D721Med (cell line): ENCODE measurements around the gene CRYBA2.

Experiments
- DNase-seq: peaks from one replicate; pipeline ENCODE4 v3.0.0; 2011; ENCODE audit warnings: low spot score; ENCODE audit not compliant: insufficient read length
- FAIRE-seq: peaks from 2 replicates; lab custom pipeline; 2011; peaks lifted over from hg19 to GRCh38; lab: Jason Lieb, UNC
- TF ChIP-seq, protein P1 (sequence below): IDR thresholded peaks from 2 replicates; pipeline ENCODE4 v1.5.1; 2012; ENCODE audit warnings: mild to moderate bottlenecking, control low read depth; ENCODE audit not compliant: insufficient read depth; ENCODE audit errors: missing control alignments

CRYBA2 gene

GRCh38 chr2:218970894-218971293 is 22.3 kb downstream of the CRYBA2 start:
- FAIRE-seq: no peak
- TF ChIP-seq, protein P1, sequence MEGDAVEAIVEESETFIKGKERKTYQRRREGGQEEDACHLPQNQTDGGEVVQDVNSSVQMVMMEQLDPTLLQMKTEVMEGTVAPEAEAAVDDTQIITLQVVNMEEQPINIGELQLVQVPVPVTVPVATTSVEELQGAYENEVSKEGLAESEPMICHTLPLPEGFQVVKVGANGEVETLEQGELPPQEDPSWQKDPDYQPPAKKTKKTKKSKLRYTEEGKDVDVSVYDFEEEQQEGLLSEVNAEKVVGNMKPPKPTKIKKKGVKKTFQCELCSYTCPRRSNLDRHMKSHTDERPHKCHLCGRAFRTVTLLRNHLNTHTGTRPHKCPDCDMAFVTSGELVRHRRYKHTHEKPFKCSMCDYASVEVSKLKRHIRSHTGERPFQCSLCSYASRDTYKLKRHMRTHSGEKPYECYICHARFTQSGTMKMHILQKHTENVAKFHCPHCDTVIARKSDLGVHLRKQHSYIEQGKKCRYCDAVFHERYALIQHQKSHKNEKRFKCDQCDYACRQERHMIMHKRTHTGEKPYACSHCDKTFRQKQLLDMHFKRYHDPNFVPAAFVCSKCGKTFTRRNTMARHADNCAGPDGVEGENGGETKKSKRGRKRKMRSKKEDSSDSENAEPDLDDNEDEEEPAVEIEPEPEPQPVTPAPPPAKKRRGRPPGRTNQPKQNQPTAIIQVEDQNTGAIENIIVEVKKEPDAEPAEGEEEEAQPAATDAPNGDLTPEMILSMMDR: no peak

DNA sequence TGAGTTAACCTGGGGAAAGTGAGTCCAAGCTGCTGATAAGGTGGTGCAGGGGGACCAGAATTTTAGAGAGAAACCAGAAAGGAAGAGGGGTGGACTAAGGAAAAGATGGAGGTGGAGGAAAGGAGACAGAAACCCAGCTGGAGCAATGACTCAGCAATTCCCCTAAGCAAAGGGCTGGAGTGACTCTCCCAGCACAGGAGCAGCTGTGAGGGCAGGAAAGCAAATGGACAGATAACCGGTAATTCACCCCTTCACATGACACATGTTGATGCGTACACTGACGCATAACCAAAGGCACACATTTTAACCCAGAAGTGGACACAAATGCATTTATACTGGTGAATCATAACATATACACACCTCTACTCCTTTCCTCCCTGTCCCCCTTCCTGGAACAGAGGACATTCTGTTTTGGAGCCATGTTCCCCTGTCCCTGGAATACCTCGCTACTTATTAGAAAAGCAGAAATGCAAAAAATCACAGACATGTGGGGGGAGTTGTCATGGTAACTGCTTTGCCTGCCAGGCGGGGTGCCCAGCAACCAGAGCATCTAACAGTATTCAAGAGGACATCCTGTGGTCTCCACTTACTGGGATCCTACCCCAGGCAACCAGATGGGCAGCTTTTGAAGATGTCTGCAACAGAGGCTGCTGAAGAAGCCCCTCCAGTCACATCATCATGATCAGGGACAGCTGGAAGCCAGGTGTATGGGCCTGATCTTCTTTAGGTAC is 29.0 kb downstream of the CRYBA2 start:
- FAIRE-seq: peak; percentile 61
- TF ChIP-seq, protein P1: no peak
- no peak for DNase-seq

More at GRCh38 chr2:218970894-218971293, 22.3 kb downstream of the CRYBA2 start:
- no peak for DNase-seq

- FAIRE-seq (peak; percentile 95), DNase-seq (no peak)
- TF ChIP-seq, protein P1: no peak
Observed at GRCh38 chr2:218963601-218964000, 29.6 kb downstream of the CRYBA2 start.

DNA sequence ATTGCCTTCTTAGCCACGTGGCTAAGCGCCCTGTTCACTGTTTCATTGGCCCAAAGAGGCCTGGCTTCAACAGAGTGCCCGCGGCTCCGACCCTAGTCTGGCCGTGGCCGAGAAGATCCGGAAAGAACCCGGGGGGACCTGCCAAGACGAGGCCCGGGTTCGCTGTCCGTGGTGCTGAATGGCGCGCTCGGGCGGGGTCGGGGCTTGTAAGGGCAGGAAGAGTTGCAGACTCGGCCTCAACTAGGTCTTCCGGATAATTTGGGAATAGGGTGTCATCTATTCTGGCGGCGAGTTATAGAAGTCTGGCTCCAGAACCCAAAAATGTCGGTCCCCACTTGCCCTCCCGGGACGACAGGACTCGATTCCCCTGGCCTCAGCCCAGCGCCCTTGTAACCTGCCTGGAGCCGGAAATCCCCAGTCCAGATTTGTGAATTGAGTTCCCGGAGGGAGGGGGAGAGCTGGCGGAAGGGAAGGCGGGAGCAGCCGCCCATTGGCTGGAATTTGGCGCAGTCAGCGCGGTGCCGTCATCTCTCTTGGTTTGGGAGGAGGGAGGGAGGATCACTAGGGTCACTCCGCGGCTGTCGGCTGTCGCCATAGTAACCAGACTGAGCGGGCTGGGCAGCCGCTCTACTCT is 30.2 kb downstream of the CRYBA2 start:
- TF ChIP-seq, protein P1: no peak
- FAIRE-seq: no peak
- DNase-seq: peak; percentile 88

- TF ChIP-seq, protein P1: no peak
- DNase-seq (no peak), FAIRE-seq (no peak)
Observed at GRCh38 chr2:218961651-218962570, 31.3 kb downstream of the CRYBA2 start.

DNA sequence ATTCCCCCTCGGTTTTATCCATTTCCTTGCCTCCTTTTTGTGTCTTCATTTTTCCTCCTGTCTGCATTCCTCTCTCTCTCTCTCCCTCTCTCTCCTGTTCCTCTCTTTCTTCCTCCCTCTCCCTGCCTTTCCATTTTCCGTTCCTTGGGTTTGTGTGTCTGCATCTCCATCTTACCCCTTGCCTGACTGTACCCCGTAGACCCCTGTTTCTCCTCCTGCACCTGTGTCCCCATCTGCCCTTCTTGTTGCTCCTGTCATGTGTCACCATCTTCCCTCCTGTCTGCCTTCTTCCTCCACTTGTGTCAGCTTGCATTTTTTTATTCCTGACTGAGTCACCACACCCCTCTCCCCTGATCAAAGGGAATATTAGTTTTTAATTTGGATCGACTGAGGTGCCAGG is 32.0 kb downstream of the CRYBA2 start:
- TF ChIP-seq, protein P1: no peak
- DNase-seq (no peak), FAIRE-seq (no peak)
